NCI-H774 (cell line): ENCODE data around the gene CLIP2.

Experiments
- DNase-seq: peaks from one replicate; lab custom pipeline; 2025; lab: John Stamatoyannopoulos, UW

Gene CLIP2

GRCh38 chr7:74271742-74272141 is 17.5 kb upstream of the CLIP2 start:
- no peak for DNase-seq

- DNase-seq = no peak
Observed at GRCh38 chr7:74272305-74273038, 16.7 kb upstream of the CLIP2 start.

- DNase-seq = no peak
Observed at GRCh38 chr7:74275401-74275881, 13.8 kb upstream of the CLIP2 start.

GRCh38 chr7:74277636-74278035 is 11.6 kb upstream of the CLIP2 start:
- DNase-seq = no peak

- DNase-seq = no peak
Observed at GRCh38 chr7:74280985-74281384, 8.2 kb upstream of the CLIP2 start.

- no peak for DNase-seq
Observed at GRCh38 chr7:74282748-74283459, 6.3 kb upstream of the CLIP2 start.

- no peak for DNase-seq
Observed at GRCh38 chr7:74283858-74284447, 5.3 kb upstream of the CLIP2 start.

- no peak for DNase-seq
Observed at GRCh38 chr7:74284781-74285259, 4.4 kb upstream of the CLIP2 start.

- no peak for DNase-seq
Observed at GRCh38 chr7:74286131-74286530, 3.1 kb upstream of the CLIP2 start.

GRCh38 chr7:74287303-74288033 is 1.7 kb upstream of the CLIP2 start:
- DNase-seq = no peak

- no peak for DNase-seq
Observed at GRCh38 chr7:74288034-74288881, 949 bp upstream of the CLIP2 start.

- no peak for DNase-seq
Observed at GRCh38 chr7:74289659-74290552, 699 bp downstream of the CLIP2 start.

- DNase-seq = no peak
Observed at GRCh38 chr7:74290553-74290950, 1.3 kb downstream of the CLIP2 start.

GRCh38 chr7:74290981-74291441 is 1.8 kb downstream of the CLIP2 start:
- no peak for DNase-seq

GRCh38 chr7:74291535-74291934 is 2.3 kb downstream of the CLIP2 start:
- DNase-seq = no peak

GRCh38 chr7:74292757-74293576 is 3.8 kb downstream of the CLIP2 start:
- no peak for DNase-seq

- DNase-seq = no peak
Observed at GRCh38 chr7:74293577-74293908, 4.3 kb downstream of the CLIP2 start.

GRCh38 chr7:74294191-74294998 is 5.2 kb downstream of the CLIP2 start:
- no peak for DNase-seq
